ENCODE results near the gene POLD2.

GRCh38 chr7:44121761-44122420, 1.5 kb downstream of the POLD2 start:
- no peak for TF ChIP-seq EZH2 (IDR thresholded peaks at IDR 0.05; ENCODE audit: borderline replicate concordance, insufficient read depth, low read length, poor library complexity, severe bottlenecking)
- no peak for TF ChIP-seq POLR2AphosphoS5 (IDR thresholded peaks at IDR 0.05)
- no peak for TF ChIP-seq CTCF (IDR thresholded peaks at IDR 0.05; ENCODE audit: poor library complexity, severe bottlenecking)
- no peak for TF ChIP-seq RAD21 (conservative IDR thresholded peaks at IDR 0.05)
- no peak for TF ChIP-seq SMC3 (conservative IDR thresholded peaks at IDR 0.05; ENCODE audit: poor library complexity)
